GM23338 (cell line): Measurements from ENCODE around the gene KCNK4.

Experiments
- EZH2phosphoT487 ChIP-seq: fragments of 200-600 bp; sonication (generic); IDR thresholded peaks from one replicate; pipeline ENCODE4 v1.8.1; 2018; ENCODE audit warnings: antibody characterized with exemption; ENCODE audit not compliant: unreplicated experiment
- POLR2AphosphoS5 ChIP-seq: IDR thresholded peaks from 2 replicates; pipeline ENCODE4 v1.6.1; 2016; ENCODE audit warnings: antibody characterized with exemption, low read depth
- TF ChIP-seq, protein P1 (sequence below), 2 experiments: fragments of 200-600 bp in 1 of 2; sonication (generic) in 1 of 2; conservative IDR thresholded peaks; 2 replicates each; pipeline versions ENCODE4 v1.5.1 to v1.6.1; 2016 to 2017; ENCODE audit warnings: antibody characterized with exemption in 2 of 2, low read depth in 2 of 2, mild to moderate bottlenecking in 2 of 2, moderate library complexity in 1 of 2

GRCh38 chr11:64259533-64260067 lies 31.5 kb upstream of the KCNK4 start:
- TF ChIP-seq, protein P1, sequence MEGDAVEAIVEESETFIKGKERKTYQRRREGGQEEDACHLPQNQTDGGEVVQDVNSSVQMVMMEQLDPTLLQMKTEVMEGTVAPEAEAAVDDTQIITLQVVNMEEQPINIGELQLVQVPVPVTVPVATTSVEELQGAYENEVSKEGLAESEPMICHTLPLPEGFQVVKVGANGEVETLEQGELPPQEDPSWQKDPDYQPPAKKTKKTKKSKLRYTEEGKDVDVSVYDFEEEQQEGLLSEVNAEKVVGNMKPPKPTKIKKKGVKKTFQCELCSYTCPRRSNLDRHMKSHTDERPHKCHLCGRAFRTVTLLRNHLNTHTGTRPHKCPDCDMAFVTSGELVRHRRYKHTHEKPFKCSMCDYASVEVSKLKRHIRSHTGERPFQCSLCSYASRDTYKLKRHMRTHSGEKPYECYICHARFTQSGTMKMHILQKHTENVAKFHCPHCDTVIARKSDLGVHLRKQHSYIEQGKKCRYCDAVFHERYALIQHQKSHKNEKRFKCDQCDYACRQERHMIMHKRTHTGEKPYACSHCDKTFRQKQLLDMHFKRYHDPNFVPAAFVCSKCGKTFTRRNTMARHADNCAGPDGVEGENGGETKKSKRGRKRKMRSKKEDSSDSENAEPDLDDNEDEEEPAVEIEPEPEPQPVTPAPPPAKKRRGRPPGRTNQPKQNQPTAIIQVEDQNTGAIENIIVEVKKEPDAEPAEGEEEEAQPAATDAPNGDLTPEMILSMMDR (conservative IDR thresholded peaks at IDR 0.05; ENCODE audit: low read depth in 2 of 2), result no peak
- TF ChIP-seq POLR2AphosphoS5, result no peak
- no peak for TF ChIP-seq EZH2phosphoT487
